Stimulated activated CD4-positive, alpha-beta T cell treated with anti-CD3 and anti-CD28 coated beads, TNF-alpha, amount 100 ng/mL, for 1 hour (primary cell): Measurements from ENCODE around the gene KRTAP4-3.
"Not testable (repeated sequence)": the region's sequence is repeated elsewhere in the genome, so short reads cannot be mapped to it uniquely, and the experiment has no call there.

ENCODE experiments used
- DNase-seq, 3 donors: peaks; one replicate each; pipeline ENCODE4 v3.0.0-alpha.2; 2020; ENCODE audit warnings: low read depth in 3 of 3, low spot score in 1 of 3

Gene KRTAP4-3

DNA sequence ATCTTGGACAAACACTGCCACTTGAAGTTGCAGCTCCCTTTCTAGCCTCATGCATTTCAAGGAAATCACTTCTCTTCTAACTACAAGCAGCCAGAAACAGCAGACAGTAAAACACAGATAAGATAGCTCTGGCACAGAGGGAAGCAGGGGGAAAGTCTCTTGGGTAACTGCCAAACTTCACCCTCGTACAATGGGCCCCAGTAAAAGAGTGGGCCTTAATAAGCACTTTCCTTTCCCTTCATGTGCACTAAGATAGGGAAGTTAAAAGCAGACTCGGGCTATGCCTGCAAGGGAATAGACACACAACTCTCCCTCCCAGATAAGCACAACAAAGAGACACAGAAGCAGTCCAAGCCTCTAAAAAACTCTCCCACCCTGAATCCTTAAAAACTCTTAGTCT lies 14.2 kb downstream of the KRTAP4-3 start:
- DNase-seq: no peak

- DNase-seq: no peak
Observed at GRCh38 chr17:41151525-41151924, 16.5 kb downstream of the KRTAP4-3 start.

GRCh38 chr17:41150026-41150425 lies 18.0 kb downstream of the KRTAP4-3 start:
- DNase-seq: no peak

DNA sequence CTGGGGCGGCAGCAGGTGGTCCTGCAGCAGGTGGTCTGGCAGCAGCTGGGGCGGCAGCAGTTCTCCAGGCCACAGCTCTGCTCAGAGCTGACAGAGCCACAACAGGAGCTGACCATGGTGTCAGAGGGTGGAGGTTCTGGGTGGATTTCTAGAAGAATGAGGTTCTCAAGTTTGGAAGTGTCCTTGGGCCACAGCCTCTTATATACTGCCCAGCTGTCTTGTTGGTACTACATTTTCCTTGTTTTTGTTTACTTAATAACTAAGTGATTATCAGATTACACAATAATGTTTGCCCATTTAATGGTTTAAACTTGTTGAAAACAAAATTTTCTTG lies 18.4 kb downstream of the KRTAP4-3 start, which contains the start of gene KRTAP4-5:
TSS of gene KRTAP4-5 (minus strand) at position 174 of the 334 bp plus-strand sequence. CDS start at position 116, 58 bp downstream.
- no peak for DNase-seq

GRCh38 chr17:41148971-41149651 lies 18.9 kb downstream of the KRTAP4-3 start:
- not testable (repeated sequence) for DNase-seq

- DNase-seq: no peak
Observed at GRCh38 chr17:41147531-41148204, 20.4 kb downstream of the KRTAP4-3 start.

- no peak for DNase-seq
Observed at GRCh38 chr17:41145261-41145660, 22.8 kb downstream of the KRTAP4-3 start.

- DNase-seq: no peak
Observed at GRCh38 chr17:41144846-41145245, 23.2 kb downstream of the KRTAP4-3 start.

- no peak for DNase-seq
Observed at GRCh38 chr17:41141361-41141760, 26.7 kb downstream of the KRTAP4-3 start.

DNA sequence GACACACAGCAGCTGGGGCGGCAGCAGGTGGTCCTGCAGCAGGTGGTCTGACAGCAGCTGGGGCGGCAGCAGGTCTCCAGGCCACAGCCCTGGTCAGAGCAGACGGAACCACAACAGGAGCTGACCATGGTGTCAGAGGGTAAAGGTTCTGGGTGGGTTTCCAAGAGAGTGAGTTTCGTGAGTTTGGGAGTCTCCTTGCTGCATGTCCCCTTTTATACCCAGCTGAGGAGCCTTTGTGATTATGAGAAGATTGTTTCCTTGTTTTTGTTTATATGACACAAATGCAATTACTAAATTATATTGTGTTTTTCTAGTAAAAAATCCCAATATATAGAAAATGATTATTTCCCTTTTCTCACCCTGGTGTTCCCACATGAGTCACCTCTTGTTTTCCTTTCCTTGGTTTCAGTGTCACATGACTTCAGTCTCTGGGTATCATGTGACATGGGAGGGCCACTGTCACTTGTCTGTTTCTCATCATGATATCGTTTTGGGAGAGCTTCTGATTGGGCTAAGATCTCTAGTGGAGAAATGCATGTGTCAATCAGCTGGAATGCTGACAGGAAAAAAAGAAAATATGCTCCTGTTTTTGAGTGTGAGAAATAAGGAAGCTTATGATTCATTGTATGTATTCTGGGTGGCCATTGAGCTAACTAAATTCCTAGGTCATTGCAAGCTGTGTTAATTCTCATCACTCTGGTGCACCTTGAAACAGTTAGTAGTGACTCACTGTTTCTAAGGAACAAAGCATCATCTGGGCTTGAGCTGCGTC lies 27.5 kb downstream of the KRTAP4-3 start, which contains the start of gene KRTAP4-6:
TSS of gene KRTAP4-6 (minus strand) at position 185 of the 772 bp plus-strand sequence. CDS start at position 128, 57 bp downstream.
- DNase-seq: no peak

DNA sequence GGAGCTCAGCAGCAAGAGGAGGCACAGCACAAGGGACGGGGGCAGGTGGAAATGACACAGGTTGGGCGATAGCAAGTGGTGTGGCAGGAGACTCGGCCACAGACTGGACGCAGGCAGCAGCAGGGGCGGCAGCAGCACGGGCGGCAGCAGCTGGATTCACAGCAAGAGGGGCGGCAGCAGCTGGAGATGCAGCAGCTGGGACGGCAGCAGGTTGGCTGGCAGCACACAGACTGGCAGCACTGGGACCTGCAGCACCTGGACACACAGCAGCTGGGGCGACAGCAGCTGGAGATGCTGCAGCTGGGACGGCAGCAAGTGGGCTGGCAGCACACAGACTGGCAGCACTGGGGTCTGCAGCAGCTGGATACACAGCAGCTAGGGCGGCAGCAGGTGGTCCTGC lies 28.2 kb downstream of the KRTAP4-3 start:
- not testable (repeated sequence) for DNase-seq

DNA sequence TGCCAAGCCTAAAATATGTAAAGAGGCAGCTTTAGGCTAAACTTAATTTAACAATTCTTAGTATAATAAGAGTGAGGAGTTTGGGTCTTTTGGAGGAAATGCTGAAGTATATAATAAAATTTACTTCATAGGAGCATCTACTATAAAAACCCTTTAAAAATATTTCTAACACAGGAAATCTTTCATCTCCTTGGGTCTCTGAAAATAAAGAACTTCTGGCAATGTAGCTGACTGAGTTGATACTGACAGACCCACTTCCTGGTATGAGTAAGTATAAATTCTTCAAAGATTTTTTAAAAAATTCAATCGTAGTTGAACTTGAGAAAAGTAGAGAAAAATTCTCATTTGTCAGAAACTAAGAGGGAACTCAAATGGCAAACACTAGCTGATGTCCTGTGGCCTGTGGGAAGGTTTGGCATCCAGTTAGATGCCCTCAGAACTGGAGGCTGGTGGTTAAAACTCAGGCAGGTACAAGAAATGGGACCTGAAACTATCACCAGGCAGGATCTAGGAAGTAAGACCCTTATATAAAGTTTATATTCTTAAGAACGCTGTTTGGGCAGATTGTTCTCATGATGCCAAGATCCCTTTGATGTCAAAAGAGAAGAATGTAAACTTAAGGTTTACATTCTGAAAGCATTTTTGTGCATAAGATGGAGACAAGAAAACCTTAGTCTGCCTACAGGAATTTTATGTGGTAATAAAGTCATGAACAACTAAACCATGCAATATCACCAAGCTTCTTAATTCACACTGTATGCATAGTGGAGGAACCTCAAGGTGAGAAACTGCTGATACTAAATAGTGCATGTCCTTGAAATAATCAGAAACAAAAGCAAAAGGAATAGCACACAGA lies 33.9 kb downstream of the KRTAP4-3 start:
- DNase-seq: no peak

- DNase-seq: no peak
Observed at GRCh38 chr17:41131979-41132378, 36.0 kb downstream of the KRTAP4-3 start.

- no peak for DNase-seq
Observed at GRCh38 chr17:41127371-41127770, 40.6 kb downstream of the KRTAP4-3 start.

DNA sequence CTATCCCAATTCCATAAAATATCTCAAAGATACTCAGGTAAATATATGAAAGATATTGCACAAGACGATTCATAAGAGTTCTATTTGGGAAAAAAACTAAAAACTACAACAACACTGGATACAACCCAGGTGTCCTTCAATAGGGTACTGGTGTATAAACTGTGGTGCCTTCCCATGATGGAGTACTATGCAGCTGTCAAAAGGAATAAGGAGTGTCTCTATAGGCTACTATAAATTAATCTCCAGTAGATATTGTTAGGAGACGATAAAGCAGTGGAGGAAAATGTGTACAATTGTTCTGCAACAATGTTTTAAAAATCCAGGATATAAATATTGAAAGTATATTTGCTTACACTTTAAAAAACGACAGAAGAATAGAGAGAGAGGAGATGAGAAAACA lies 41.6 kb downstream of the KRTAP4-3 start:
- DNase-seq: no peak

GRCh38 chr17:41125064-41125463 lies 43.0 kb downstream of the KRTAP4-3 start:
- no peak for DNase-seq

- not testable (repeated sequence) for DNase-seq
Observed at GRCh38 chr17:41123991-41124371, 44.0 kb downstream of the KRTAP4-3 start, which contains the start of gene KRTAP4-12. KRTAP4-12 (minus strand) TSS chr17:41124182; CDS start chr17:41124122, 60 bp downstream.

DNA sequence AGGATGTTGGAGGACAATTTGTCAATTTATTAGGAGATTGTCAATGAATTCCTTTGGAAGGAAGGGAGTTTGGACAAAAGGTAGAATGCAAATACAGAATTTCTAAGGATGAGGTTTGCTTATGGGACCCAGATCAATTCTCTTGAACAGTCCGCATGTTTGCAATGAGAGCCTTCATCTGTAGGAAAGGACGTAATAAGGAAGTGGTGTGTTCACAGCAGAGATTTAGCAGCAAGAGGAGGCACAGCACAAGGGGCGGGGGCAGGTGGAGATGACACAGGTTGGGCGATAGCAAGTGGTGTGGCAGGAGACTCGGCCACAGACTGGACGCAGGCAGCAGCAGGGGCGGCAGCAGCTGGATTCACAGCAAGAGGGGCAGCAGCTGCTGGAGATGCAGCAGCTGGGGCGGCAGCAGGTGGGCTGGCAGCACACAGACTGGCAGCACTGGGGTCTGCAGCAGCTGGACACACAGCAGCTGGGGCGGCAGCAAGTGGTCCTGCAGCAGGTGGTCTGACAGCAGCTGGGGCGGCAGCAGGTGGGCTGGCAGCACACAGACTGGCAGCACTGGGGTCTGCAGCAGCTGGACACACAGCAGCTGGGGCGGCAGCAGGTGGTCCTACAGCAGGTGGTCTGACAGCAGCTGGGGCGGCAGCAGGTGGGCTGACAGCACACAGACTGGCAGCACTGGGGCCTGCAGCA lies 44.6 kb downstream of the KRTAP4-3 start:
- DNase-seq: not testable (repeated sequence)

- DNase-seq: no peak
Observed at GRCh38 chr17:41121742-41122141, 46.3 kb downstream of the KRTAP4-3 start.
